Fibroblast of lung (primary cell): Measurements from ENCODE around the gene PCDHGC3.

Source experiments
- EZH2 ChIP-seq: IDR thresholded peaks from 2 replicates; pipeline ENCODE4 v1.5.1; 2012; ENCODE audit warnings: low read length, control low read depth, mild to moderate bottlenecking; ENCODE audit errors: missing control alignments
- TF ChIP-seq, protein P1 (sequence below), 2 donors: IDR thresholded peaks in 1 of 2; conservative IDR thresholded peaks in 1 of 2; 1 replicate in 1 of 2; 2 replicates in 1 of 2; pipeline ENCODE4 v1.5.1; 2011 to 2012; ENCODE audit warnings: low read length in 2 of 2, control low read depth in 1 of 2, inconsistent platforms in 1 of 2, low read depth in 1 of 2, mild to moderate bottlenecking in 1 of 2

DNA sequence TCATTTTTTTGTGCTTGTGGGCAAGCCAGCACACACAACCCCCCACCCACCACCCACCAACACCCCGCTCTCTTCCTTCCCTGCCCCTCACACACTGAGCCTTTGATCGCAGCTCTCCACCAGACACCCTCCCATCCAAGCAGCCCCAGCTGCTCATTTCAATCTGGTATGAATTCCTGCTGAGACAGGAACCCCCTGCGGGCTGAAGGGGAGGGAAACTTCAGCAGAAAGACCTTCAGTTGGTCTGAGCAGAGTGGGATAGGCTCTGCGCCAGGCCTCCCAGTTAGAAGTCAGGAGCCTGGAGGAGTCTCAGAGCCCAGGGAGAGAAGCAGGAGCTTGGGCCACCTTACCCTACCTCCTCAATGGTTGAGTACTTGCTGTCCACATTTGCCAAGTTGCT, 20.3 kb downstream of the PCDHGC3 start:
- TF ChIP-seq, protein P1, sequence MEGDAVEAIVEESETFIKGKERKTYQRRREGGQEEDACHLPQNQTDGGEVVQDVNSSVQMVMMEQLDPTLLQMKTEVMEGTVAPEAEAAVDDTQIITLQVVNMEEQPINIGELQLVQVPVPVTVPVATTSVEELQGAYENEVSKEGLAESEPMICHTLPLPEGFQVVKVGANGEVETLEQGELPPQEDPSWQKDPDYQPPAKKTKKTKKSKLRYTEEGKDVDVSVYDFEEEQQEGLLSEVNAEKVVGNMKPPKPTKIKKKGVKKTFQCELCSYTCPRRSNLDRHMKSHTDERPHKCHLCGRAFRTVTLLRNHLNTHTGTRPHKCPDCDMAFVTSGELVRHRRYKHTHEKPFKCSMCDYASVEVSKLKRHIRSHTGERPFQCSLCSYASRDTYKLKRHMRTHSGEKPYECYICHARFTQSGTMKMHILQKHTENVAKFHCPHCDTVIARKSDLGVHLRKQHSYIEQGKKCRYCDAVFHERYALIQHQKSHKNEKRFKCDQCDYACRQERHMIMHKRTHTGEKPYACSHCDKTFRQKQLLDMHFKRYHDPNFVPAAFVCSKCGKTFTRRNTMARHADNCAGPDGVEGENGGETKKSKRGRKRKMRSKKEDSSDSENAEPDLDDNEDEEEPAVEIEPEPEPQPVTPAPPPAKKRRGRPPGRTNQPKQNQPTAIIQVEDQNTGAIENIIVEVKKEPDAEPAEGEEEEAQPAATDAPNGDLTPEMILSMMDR (conservative IDR thresholded peaks at IDR 0.05 in 1 of 2, IDR thresholded peaks at IDR 0.05 in 1 of 2; ENCODE audit: low read depth in 1 of 2, low read length in 2 of 2) = no peak
- no peak for TF ChIP-seq EZH2
